ENCODE data around the gene SRA1.

DNA sequence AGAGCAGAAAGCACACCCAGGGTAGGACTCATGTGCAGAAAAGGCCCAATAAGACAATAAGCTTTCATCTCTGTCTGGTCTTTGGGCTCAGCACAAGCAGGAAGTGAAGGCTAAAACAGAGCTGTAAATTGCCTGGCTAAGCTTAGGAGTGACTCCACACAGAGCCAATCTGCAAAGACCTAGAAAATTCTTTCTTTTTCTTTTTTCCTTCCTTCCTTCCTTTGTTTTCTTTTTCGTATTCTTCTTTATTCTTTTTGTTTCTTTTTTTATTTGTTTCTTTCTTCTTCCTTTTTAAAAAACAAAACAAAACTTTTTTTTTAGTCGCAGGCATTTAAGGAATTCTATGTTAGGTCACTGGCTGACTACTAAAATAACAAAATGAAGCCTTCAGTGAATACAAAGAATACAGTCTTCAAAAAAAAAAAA is 19.5 kb upstream of the SRA1 start:
- TF ChIP-seq, protein P1, sequence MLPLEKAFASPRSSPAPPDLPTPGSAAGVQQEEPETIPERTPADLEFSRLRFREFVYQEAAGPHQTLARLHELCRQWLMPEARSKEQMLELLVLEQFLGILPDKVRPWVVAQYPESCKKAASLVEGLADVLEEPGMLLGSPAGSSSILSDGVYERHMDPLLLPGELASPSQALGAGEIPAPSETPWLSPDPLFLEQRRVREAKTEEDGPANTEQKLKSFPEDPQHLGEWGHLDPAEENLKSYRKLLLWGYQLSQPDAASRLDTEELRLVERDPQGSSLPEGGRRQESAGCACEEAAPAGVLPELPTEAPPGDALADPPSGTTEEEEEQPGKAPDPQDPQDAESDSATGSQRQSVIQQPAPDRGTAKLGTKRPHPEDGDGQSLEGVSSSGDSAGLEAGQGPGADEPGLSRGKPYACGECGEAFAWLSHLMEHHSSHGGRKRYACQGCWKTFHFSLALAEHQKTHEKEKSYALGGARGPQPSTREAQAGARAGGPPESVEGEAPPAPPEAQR (CRISPR knock-in tag; IDR thresholded peaks at IDR 0.05): no peak
- TF ChIP-seq, protein P2, sequence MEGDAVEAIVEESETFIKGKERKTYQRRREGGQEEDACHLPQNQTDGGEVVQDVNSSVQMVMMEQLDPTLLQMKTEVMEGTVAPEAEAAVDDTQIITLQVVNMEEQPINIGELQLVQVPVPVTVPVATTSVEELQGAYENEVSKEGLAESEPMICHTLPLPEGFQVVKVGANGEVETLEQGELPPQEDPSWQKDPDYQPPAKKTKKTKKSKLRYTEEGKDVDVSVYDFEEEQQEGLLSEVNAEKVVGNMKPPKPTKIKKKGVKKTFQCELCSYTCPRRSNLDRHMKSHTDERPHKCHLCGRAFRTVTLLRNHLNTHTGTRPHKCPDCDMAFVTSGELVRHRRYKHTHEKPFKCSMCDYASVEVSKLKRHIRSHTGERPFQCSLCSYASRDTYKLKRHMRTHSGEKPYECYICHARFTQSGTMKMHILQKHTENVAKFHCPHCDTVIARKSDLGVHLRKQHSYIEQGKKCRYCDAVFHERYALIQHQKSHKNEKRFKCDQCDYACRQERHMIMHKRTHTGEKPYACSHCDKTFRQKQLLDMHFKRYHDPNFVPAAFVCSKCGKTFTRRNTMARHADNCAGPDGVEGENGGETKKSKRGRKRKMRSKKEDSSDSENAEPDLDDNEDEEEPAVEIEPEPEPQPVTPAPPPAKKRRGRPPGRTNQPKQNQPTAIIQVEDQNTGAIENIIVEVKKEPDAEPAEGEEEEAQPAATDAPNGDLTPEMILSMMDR (IDR thresholded peaks at IDR 0.05): no peak
- TF ChIP-seq CBFB (CRISPR knock-in tag; IDR thresholded peaks at IDR 0.05; ENCODE audit: low read depth) (no peak), NFE2L1 (CRISPR knock-in tag; IDR thresholded peaks at IDR 0.05) (no peak), ZNF671 (CRISPR knock-in tag; IDR thresholded peaks at IDR 0.05) (no peak), KAT7 (CRISPR knock-in tag; IDR thresholded peaks at IDR 0.05; ENCODE audit: borderline replicate concordance) (no peak), JAZF1 (CRISPR knock-in tag; IDR thresholded peaks at IDR 0.05) (no peak), CREM (CRISPR knock-in tag; IDR thresholded peaks at IDR 0.05) (no peak)
- TF ChIP-seq, protein P3, sequence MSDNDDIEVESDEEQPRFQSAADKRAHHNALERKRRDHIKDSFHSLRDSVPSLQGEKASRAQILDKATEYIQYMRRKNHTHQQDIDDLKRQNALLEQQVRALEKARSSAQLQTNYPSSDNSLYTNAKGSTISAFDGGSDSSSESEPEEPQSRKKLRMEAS (CRISPR knock-in tag; IDR thresholded peaks at IDR 0.05): no peak
- TF ChIP-seq, protein P4, sequence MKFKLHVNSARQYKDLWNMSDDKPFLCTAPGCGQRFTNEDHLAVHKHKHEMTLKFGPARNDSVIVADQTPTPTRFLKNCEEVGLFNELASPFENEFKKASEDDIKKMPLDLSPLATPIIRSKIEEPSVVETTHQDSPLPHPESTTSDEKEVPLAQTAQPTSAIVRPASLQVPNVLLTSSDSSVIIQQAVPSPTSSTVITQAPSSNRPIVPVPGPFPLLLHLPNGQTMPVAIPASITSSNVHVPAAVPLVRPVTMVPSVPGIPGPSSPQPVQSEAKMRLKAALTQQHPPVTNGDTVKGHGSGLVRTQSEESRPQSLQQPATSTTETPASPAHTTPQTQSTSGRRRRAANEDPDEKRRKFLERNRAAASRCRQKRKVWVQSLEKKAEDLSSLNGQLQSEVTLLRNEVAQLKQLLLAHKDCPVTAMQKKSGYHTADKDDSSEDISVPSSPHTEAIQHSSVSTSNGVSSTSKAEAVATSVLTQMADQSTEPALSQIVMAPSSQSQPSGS (CRISPR knock-in tag; IDR thresholded peaks at IDR 0.05; ENCODE audit: borderline replicate concordance, low read depth): no peak
